Skeletal muscle satellite cell (primary cell): ENCODE data around the gene IRX4.

Experiments used
- H3K27me3 ChIP-seq: 2 replicates; pipeline ENCODE4 v1.7.0; 2013; ENCODE audit warnings: low read length; ENCODE audit not compliant: control insufficient read depth, insufficient read depth
- H3K36me3 ChIP-seq: 2 replicates; pipeline ENCODE4 v1.7.0; 2013; ENCODE audit warnings: mild to moderate bottlenecking, control low read depth, low read length; ENCODE audit not compliant: insufficient read depth
- H3K4me1 ChIP-seq: 2 replicates; pipeline ENCODE4 v1.7.0; 2013; ENCODE audit warnings: low read length; ENCODE audit not compliant: control insufficient read depth, insufficient read depth
- H3K4me2 ChIP-seq: 2 replicates; pipeline ENCODE4 v1.7.0; 2013; ENCODE audit warnings: mild to moderate bottlenecking, low read length
- H3K4me3 ChIP-seq: 2 replicates; pipeline ENCODE4 v1.7.0; 2013; ENCODE audit warnings: low read length
- H3K9ac ChIP-seq: 2 replicates; pipeline ENCODE4 v1.7.0; 2013; ENCODE audit warnings: mild to moderate bottlenecking, low read depth, low read length, moderate library complexity
- H3K9me3 ChIP-seq: replicated peaks from 2 replicates; pipeline ENCODE4 v1.7.0; 2013; ENCODE audit warnings: mild to moderate bottlenecking, control low read depth, low read length

IRX4 gene

DNA sequence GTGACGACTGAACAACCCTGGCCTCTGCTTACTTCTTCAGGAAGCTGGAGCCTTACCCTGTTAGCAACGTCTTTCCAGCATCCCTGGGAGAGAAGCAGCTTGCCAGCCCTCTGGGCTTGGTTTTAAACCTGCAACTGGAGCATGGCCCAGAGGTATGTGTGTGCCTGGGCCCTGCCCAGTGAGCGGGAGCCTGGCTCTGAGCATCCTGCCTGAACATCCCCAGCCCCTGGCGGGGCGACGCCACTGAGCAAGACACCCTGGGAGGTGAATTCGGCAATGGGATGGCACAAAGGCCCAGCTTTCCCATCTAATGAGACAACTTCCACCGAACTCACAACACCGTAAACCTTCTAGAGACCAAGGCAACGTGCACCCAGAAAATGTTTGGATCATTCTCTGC lies 23.6 kb downstream of the IRX4 start:
- H3K36me3 ChIP-seq, result no peaks in the 10 kb centered on the region
- H3K9ac ChIP-seq, result no peak overlapping the region
- no peaks in the 10 kb centered on the region for H3K9me3 ChIP-seq
- peaks cover 29% of the 10 kb centered on the region for H3K27me3 ChIP-seq
- no peak overlapping the region for H3K4me3 ChIP-seq
- no peaks in the 10 kb centered on the region for H3K4me1 ChIP-seq
- H3K4me2 ChIP-seq, result no peak overlapping the region

GRCh38 chr5:1858436-1858835 lies 24.3 kb downstream of the IRX4 start:
- H3K4me1 ChIP-seq, result no peaks in the 10 kb centered on the region
- H3K27me3 ChIP-seq, result peaks cover 29% of the 10 kb centered on the region
- H3K9ac ChIP-seq, result no peak overlapping the region
- no peak overlapping the region for H3K4me2 ChIP-seq
- H3K4me3 ChIP-seq, result no peak overlapping the region
- H3K36me3 ChIP-seq, result no peaks in the 10 kb centered on the region
- no peaks in the 10 kb centered on the region for H3K9me3 ChIP-seq

DNA sequence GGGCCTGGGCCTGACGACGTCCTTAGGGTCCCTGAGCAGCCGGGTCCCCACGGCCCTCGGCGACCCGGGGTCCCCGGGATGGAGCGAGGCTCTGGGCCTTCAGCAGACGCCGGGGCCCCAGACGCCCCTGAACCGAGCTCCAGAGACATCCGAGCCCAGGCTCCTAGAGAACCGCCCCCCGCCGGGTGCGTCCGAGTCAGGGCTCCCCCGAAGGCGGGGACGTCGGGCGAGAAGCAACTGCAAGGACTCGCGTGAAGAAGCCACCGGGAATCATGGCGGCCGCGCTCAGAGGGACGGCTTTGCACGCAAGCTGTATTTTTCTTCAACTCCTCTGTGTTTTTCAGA lies 25.5 kb downstream of the IRX4 start:
- Histone ChIP-seq H3K4me3 (no peak overlapping the region), H3K4me2 (no peak overlapping the region), H3K9me3 (no peaks in the 10 kb centered on the region), H3K4me1 (no peaks in the 10 kb centered on the region), H3K36me3 (no peaks in the 10 kb centered on the region), H3K27me3 (peaks cover 38% of the 10 kb centered on the region), H3K9ac (no peak overlapping the region)

GRCh38 chr5:1856596-1857255 lies 26.0 kb downstream of the IRX4 start:
- Histone ChIP-seq H3K4me1 (no peaks in the 10 kb centered on the region), H3K9me3 (no peaks in the 10 kb centered on the region), H3K27me3 (peaks cover 41% of the 10 kb centered on the region), H3K4me2 (no peak overlapping the region), H3K36me3 (no peaks in the 10 kb centered on the region), H3K9ac (no peak overlapping the region), H3K4me3 (no peak overlapping the region)

- Histone ChIP-seq H3K36me3 (no peaks in the 10 kb centered on the region), H3K4me3 (no peak overlapping the region), H3K9ac (no peak overlapping the region), H3K4me1 (no peaks in the 10 kb centered on the region), H3K27me3 (peaks cover 52% of the 10 kb centered on the region), H3K4me2 (no peak overlapping the region), H3K9me3 (no peaks in the 10 kb centered on the region)
Measured at GRCh38 chr5:1855596-1855995, 27.1 kb downstream of the IRX4 start.

GRCh38 chr5:1855075-1855474 lies 27.6 kb downstream of the IRX4 start:
- no peaks in the 10 kb centered on the region for H3K9me3 ChIP-seq
- H3K27me3 ChIP-seq, result peaks cover 58% of the 10 kb centered on the region
- H3K4me1 ChIP-seq, result no peaks in the 10 kb centered on the region
- no peak overlapping the region for H3K4me3 ChIP-seq
- H3K4me2 ChIP-seq, result no peak overlapping the region
- H3K36me3 ChIP-seq, result no peaks in the 10 kb centered on the region
- no peak overlapping the region for H3K9ac ChIP-seq

- no peak overlapping the region for H3K9ac ChIP-seq
- no peak overlapping the region for H3K4me3 ChIP-seq
- no peaks in the 10 kb centered on the region for H3K4me1 ChIP-seq
- peaks cover 72% of the 10 kb centered on the region for H3K27me3 ChIP-seq
- no peaks in the 10 kb centered on the region for H3K9me3 ChIP-seq
- no peaks in the 10 kb centered on the region for H3K36me3 ChIP-seq
- H3K4me2 ChIP-seq, result no peak overlapping the region
Measured at GRCh38 chr5:1853531-1853930, 29.2 kb downstream of the IRX4 start.

DNA sequence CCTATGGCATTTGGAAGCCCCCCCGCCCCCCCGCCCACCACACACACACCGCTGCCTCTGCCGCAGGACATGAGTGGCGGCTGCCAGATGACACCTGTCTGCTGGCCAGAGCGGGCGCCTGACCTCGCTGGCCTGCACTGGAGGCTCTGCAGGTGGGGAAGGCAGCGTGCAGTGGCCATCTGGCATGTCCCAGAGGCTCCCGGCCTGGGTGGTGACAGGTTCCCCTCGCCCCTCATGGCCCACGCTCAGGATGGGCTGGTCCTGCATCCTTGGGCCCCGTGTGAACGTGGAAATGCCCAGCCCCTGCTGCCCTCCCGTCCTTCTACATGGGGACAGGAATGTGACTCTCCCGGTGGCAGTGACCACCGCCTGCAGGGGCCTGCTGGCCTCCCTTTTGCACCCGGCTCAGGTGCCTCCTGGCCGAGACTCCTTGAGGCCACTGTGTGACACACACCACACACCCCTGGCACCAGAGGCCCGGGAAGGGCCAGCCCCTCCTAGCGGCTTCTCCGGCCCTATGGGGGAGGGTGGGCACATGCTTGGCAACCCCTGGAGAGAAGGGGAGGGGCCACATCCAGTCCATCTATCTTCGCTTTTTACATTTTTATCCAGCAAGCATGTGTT lies 30.3 kb downstream of the IRX4 start:
- Histone ChIP-seq H3K9ac (no peak overlapping the region), H3K4me1 (no peaks in the 10 kb centered on the region), H3K36me3 (no peaks in the 10 kb centered on the region), H3K9me3 (no peaks in the 10 kb centered on the region), H3K4me2 (no peak overlapping the region), H3K27me3 (peaks cover 72% of the 10 kb centered on the region), H3K4me3 (no peak overlapping the region)

- Histone ChIP-seq H3K27me3 (peaks cover 72% of the 10 kb centered on the region), H3K9me3 (no peaks in the 10 kb centered on the region), H3K9ac (no peak overlapping the region)
Measured at GRCh38 chr5:1851290-1851934, 31.3 kb downstream of the IRX4 start.

GRCh38 chr5:1850324-1851154 lies 32.2 kb downstream of the IRX4 start:
- Histone ChIP-seq H3K9ac (no peak overlapping the region), H3K4me3 (no peak overlapping the region), H3K9me3 (no peaks in the 10 kb centered on the region), H3K36me3 (no peaks in the 10 kb centered on the region), H3K4me1 (no peaks in the 10 kb centered on the region), H3K27me3 (peaks cover 63% of the 10 kb centered on the region), H3K4me2 (no peak overlapping the region)

More at GRCh38 chr5:1851290-1851934, 31.3 kb downstream of the IRX4 start:
- no peaks in the 10 kb centered on the region for H3K4me1 ChIP-seq
- no peak overlapping the region for H3K4me3 ChIP-seq
- H3K4me2 ChIP-seq, result no peak overlapping the region
- H3K36me3 ChIP-seq, result no peaks in the 10 kb centered on the region

GRCh38 chr5:1847611-1848010 lies 35.1 kb downstream of the IRX4 start:
- Histone ChIP-seq H3K4me2 (no peak overlapping the region), H3K4me3 (no peak overlapping the region), H3K9me3 (no peaks in the 10 kb centered on the region), H3K36me3 (no peaks in the 10 kb centered on the region), H3K27me3 (peaks cover 37% of the 10 kb centered on the region), H3K9ac (no peak overlapping the region), H3K4me1 (no peaks in the 10 kb centered on the region)
